ENCODE measurements around the gene NRL. TPM values are rescaled to one million over a fixed set of nuclear protein-coding genes. Genes with fewer than 3 reads are reported as not detected.

Gene NRL
- total RNA-seq, 1 experiment from 2014 or later, result 2.3 TPM

- BruUV-seq (replicated peaks), result no TSS peak
- H3K9me3 ChIP-seq (ENCODE audit: insufficient read depth, low read depth), result no peaks in the 10 kb centered on the region
- peaks cover 41% of the 10 kb centered on the region for H3K79me2 ChIP-seq (ENCODE audit: low read depth)
- no peaks in the 10 kb centered on the region for H3K9me2 ChIP-seq (ENCODE audit: insufficient read depth)
- ChIA-PET POLR2A (ENCODE audit: unreplicated experiment) (no interaction called here), CTCF (no interaction called here)
- H2AFZ ChIP-seq, result no peak overlapping the region
- no peaks in the 10 kb centered on the region for H4K20me1 ChIP-seq (ENCODE audit: insufficient read depth)
- H3K4me3 ChIP-seq, result no peak overlapping the region
- no peak for TF ChIP-seq CTCF (conservative IDR thresholded peaks at IDR 0.05)
- TF ChIP-seq EZH2 (IDR thresholded peaks at IDR 0.05; ENCODE audit: low read depth), result no peak
- peaks cover 21% of the 10 kb centered on the region for H3K4me1 ChIP-seq (replicated peaks; ENCODE audit: insufficient read depth)
- intact Hi-C loops (cut with micrococcal nuclease; ENCODE audit: unreplicated experiment), result no loop called here
- DNase-seq, result no peak
- no peaks in the 10 kb centered on the region for H3K27me3 ChIP-seq (ENCODE audit: insufficient read depth, low read depth)
- no peak overlapping the region for H3K4me2 ChIP-seq
- H3K27ac ChIP-seq, result no peak overlapping the region
- peaks cover 10% of the 10 kb centered on the region for H3F3A ChIP-seq (ENCODE audit: insufficient read depth, low read depth)
- H3K36me3 ChIP-seq (ENCODE audit: low read depth), result no peaks in the 10 kb centered on the region
Measured at GRCh38 chr14:24144451-24144850, 29.7 kb upstream of the NRL start.

GRCh38 chr14:24143511-24143910, 28.8 kb upstream of the NRL start:
- ChIA-PET POLR2A (ENCODE audit: unreplicated experiment) (no interaction called here), CTCF (no interaction called here)

GRCh38 chr14:24141097-24141880, 26.5 kb upstream of the NRL start, which contains the start of gene EMC9:
TSS of gene EMC9 (minus strand) at chr14:24141591. CDS start at chr14:24141304, 287 bp downstream.
- intact Hi-C loops (cut with micrococcal nuclease; ENCODE audit: unreplicated experiment), result no loop called here
- Histone ChIP-seq H3K27ac (peak within 1 kb of the TSS; percentile 38), H4K20me1 (ENCODE audit: insufficient read depth) (no peaks in the 10 kb centered on the region), H2AFZ (peak within 1 kb of the TSS; percentile 70), H3K4me1 (replicated peaks; ENCODE audit: insufficient read depth) (peaks cover 23% of the 10 kb centered on the region), H3K9me3 (ENCODE audit: insufficient read depth, low read depth) (no peaks in the 10 kb centered on the region), H3K9me2 (ENCODE audit: insufficient read depth) (no peaks in the 10 kb centered on the region), H3K4me3 (peak within 1 kb of the TSS; percentile 74), H3K36me3 (ENCODE audit: low read depth) (no peaks in the 10 kb centered on the region), H3F3A (ENCODE audit: insufficient read depth, low read depth) (peaks cover 7% of the 10 kb centered on the region), H3K4me2 (peak within 1 kb of the TSS; percentile 85), H3K79me2 (ENCODE audit: low read depth) (peaks cover 38% of the 10 kb centered on the region), H3K27me3 (ENCODE audit: insufficient read depth, low read depth) (no peaks in the 10 kb centered on the region)
- DNase-seq, result peak; percentile 88 to 91
- TF ChIP-seq CTCF (conservative IDR thresholded peaks at IDR 0.05) (no peak), EZH2 (IDR thresholded peaks at IDR 0.05; ENCODE audit: low read depth) (no peak)
- POLR2A ChIA-PET (ENCODE audit: unreplicated experiment), result interaction anchor here (0.6 to 0.9 kb wide), 3 partner anchors 20 to 589 kb away, joined by 3 to 14 read pairs (median 5); partner anchors contain the start of gene IRF9
- CTCF ChIA-PET, result interaction anchor here (0.7 kb wide), 2 partner anchors 12 to 20 kb away, joined by 3 read pairs; no protein-coding TSS in a partner anchor
- TSS peak; percentile 18 for BruUV-seq (replicated peaks)

More at GRCh38 chr14:24143511-24143910, 28.8 kb upstream of the NRL start:
- no peaks in the 10 kb centered on the region for H4K20me1 ChIP-seq (ENCODE audit: insufficient read depth)
- H3K27ac ChIP-seq, result no peak overlapping the region
- H3K4me1 ChIP-seq (replicated peaks; ENCODE audit: insufficient read depth), result peaks cover 21% of the 10 kb centered on the region
- no peaks in the 10 kb centered on the region for H3K27me3 ChIP-seq (ENCODE audit: insufficient read depth, low read depth)
- H3K9me3 ChIP-seq (ENCODE audit: insufficient read depth, low read depth), result no peaks in the 10 kb centered on the region
- no peak for DNase-seq
- H3K79me2 ChIP-seq (ENCODE audit: low read depth), result peaks cover 42% of the 10 kb centered on the region
- no peaks in the 10 kb centered on the region for H3K9me2 ChIP-seq (ENCODE audit: insufficient read depth)
- H3K4me3 ChIP-seq, result no peak overlapping the region
- no peak overlapping the region for H3K4me2 ChIP-seq
- no TSS peak for BruUV-seq (replicated peaks)
- H3F3A ChIP-seq (ENCODE audit: insufficient read depth, low read depth), result peaks cover 10% of the 10 kb centered on the region
- no peak for TF ChIP-seq CTCF (conservative IDR thresholded peaks at IDR 0.05)
- no peaks in the 10 kb centered on the region for H3K36me3 ChIP-seq (ENCODE audit: low read depth)
- H2AFZ ChIP-seq, result no peak overlapping the region
- intact Hi-C loops (cut with micrococcal nuclease; ENCODE audit: unreplicated experiment), result no loop called here

Data from PC-9 (cell line).